Hindlimb muscle (tissue), 1 donor: ENCODE results near the gene DPYD. TPM values are rescaled to one million over a fixed set of nuclear protein-coding genes. Genes with fewer than 3 reads are reported as not detected.

ENCODE experiments used
- DNase-seq: peaks from one replicate; pipeline ENCODE4 v3.0.0-alpha.2; 2013
- polyA plus RNA-seq: library from polyadenylated mRNA; unstranded; fragments of 120-200 nt; gene quantifications from one replicate; pipeline ENCODE4 v1.2.1, GENCODE V29; 2013; ENCODE audit not compliant: insufficient read length

DPYD gene
- polyA plus RNA-seq, 1 donor: 8.3 TPM

GRCh38 chr1:97423403-97423802 lies 497.4 kb downstream of the DPYD start:
- no peak for DNase-seq

GRCh38 chr1:97417661-97418060 lies 503.2 kb downstream of the DPYD start:
- DNase-seq: no peak

GRCh38 chr1:97414682-97415312 lies 506.0 kb downstream of the DPYD start:
- DNase-seq: no peak

GRCh38 chr1:97412737-97413136 lies 508.1 kb downstream of the DPYD start:
- DNase-seq: no peak

DNA sequence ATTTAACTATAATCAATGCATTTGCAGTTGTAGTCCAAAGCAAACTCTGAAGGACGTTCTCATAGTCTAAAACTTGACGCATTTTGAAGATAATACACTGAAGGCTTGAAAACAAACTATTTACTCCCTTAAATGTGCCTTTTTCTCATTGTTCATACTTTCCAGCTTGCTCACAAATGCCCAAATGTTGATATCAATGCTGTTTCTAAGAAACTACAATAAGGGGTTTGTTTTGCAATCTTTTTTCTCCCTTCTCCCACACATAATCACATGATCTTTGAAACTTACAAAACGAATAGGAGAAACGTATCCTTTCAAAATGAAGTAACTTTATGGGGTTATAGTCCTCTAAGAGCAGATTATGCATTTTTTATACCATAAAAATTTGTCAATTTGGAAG lies 508.7 kb downstream of the DPYD start:
- DNase-seq: no peak

DNA sequence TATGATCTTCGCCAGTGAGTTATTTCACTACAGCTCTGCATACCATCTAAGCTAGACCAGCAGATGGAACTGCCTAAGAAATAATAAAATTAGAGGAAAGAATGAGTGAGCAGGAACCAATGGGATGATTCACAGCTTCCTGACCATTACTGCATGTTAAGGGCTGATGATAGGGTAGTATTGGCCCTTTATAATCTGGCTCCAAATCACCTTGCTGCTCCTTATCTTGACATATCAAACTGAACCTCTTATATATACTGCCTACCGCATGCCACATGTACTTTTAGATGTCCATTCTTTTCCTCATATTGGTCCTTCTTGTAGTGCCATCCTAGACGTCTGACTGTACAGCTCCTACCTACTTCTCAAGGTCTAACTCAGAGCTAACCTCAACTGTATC lies 524.4 kb downstream of the DPYD start:
- no peak for DNase-seq

DNA sequence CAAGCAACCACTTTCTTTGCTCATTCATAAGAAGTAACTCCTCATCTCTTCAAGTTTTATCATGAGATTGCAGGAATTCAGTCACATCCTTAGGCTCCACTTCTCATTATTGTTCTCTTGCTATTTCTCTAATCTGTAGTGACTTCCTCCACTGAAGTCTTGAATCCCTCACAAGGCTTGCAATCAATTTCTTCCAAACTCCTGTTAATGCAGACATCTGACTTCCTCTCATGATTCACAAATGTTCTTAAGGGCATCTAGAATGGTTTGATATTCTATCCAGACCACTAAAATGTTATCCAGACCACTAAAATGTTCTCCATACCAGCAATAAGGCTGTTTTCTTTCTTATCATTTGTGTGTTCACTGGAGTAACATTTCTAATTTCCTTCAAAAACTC lies 528.1 kb downstream of the DPYD start:
- DNase-seq: no peak

- DNase-seq: no peak
Observed at GRCh38 chr1:97385536-97386277, 535.1 kb downstream of the DPYD start.

- no peak for DNase-seq
Observed at GRCh38 chr1:97384294-97384968, 536.4 kb downstream of the DPYD start.

DNA sequence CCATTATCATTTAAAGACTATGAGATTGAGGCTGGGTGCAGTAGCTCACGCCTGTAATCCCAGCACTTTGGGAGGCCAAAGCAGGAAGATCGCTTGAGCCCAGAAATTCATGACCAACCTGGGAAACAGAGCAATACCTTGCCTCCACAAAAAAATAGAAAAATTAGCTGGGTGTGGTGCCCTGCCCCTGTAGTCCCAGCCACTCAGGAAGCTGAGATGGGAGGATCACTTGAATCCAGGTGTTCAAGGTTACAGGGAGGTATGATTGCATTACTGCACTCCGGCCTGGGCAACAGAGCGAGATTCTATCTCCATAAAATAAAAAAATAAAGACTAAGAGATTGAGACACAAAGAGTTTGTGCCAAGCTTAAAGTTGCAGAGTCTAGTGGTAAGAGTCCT lies 537.0 kb downstream of the DPYD start:
- DNase-seq: no peak

GRCh38 chr1:97382206-97382605 lies 538.6 kb downstream of the DPYD start:
- DNase-seq: no peak

DNA sequence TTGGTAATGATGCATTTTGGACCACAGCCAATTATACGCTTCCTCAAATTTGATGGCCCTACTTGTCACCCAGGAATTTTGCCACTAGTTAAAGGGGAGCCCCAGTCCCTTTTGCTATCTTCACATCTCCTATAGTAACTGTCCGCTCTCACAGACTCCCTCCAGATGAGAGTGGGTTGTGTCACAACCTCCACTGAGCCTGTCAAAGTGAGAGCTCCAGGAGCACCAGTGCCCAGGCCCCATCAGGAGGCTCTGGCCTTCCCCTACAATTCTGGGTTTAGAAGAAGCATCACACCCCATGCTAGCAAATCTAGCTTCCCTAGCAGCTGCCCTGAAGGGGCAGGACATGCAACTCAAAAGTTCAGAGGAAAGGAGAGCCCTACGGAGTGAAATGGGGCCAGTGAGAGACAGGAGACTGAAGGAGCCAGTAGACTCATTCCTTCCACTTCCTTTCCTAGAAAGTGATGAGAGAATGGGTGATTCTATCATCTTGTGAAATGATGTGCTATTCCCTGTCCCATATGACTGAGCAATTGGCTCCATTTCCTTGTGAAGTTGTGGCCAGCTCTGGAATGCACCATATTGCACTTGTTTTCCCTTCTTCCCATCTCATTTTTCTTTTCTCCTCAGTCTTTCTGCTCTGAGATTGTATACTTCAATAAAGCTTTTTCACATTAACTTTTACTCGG lies 541.3 kb downstream of the DPYD start:
- peak; percentile 20 for DNase-seq

- DNase-seq: no peak
Observed at GRCh38 chr1:97378596-97378995, 542.2 kb downstream of the DPYD start.

- no peak for DNase-seq
Observed at GRCh38 chr1:97377432-97378034, 543.3 kb downstream of the DPYD start.

GRCh38 chr1:97373000-97373399 lies 547.8 kb downstream of the DPYD start:
- no peak for DNase-seq

GRCh38 chr1:97372531-97372930 lies 548.3 kb downstream of the DPYD start:
- no peak for DNase-seq

DNA sequence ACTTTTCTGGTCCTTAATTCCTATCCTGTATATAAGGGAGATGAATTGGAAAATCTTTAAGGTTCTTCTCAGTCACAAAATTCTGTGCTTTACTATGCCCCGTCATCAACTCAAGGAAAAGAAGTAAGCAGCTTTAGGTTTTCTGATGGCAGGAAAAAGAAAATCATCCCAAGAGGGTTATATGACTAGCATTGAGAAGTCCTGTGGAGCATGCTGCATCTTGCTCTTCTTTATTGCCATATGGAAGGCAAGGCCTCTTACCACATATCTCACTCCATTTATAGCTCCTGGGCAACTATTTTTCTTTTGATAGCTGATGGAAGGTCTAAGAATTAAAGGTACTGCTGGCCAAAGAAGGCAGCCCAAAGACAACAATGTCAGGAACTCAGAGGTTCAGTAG lies 552.5 kb downstream of the DPYD start:
- DNase-seq: no peak

- DNase-seq: no peak
Observed at GRCh38 chr1:97366984-97367383, 553.9 kb downstream of the DPYD start.

DNA sequence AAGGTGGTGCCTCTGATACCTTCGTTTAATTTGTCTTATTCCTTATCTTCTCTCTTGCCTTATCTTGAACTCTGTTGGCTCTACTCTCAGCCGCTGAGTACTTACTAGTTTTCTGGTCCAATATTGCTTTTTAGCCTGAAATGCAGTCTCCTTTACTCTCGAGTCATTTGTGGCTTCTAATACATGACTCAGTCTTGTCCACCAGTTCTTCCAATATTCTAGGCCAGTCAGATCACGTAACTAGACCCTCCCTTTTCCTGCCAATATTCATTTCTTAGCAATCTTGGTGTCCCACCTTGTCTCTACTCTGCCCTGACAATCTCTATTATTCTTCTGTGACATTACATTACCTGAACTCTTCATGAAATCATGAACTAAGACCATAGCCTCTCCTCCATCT lies 555.8 kb downstream of the DPYD start:
- no peak for DNase-seq

GRCh38 chr1:97364086-97364485 lies 556.7 kb downstream of the DPYD start:
- DNase-seq: no peak

DNA sequence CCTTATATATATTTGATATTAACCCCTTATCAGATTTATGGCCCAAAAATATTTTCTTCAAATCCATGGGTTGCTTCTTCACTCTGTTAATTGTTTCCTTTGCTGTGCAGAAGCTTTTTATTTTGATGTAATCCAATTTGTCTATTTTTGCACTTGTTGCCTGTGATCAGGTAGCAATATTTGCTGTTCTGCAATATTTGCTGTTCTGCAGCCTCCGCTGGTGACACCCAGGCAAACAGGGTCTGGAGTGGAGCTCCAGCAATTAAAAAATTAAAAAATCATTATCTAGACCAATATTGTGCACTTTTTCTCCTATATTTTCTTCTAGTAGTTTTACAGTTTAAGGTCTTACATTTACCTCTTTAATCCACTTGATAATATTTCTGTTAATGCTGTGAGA lies 564.5 kb downstream of the DPYD start:
- DNase-seq: no peak

DNA sequence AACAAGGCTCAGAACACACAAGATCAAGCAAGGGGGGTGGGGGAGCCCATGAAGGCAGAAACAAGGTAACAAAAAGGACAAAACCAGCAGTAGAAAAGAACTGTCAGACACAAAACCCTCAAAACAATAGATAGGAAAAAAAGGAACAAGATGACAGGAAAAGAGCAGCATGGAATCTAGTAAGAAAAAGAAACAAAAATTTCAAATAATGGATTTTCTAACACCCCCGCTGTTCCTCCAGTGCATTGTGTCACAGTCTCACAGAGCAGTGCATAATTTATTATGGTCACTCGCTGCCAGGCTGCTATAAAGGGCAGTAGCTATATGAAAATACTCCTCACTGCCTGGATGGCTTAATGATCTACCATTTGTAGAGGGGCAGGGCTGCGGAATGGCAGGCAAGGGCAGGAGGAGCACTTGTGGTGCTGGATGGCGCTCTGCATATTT lies 567.9 kb downstream of the DPYD start:
- DNase-seq: no peak

DNA sequence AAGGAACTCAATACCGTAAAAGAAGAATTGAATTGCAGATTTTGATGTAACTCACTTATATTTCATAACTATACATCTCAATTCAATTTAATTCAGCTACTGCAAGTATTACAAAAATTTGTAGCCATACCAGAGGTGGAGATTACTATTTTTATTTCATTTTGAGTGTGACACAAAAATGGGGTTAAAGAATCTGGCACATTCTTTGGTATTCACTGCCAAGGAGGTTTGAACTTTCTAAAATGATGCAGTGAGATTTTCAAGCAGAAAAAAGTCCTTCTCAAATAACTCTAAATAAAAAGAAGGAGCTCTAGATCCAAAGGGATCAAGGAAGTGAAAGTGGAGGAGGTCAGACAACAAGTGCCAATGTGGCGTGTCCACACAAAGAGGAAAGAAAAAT lies 569.0 kb downstream of the DPYD start:
- DNase-seq: no peak
